IPS DF 6.9 (cell line): ENCODE results near the gene IFT27.

Source experiments
- DNase-seq: peaks from one replicate; pipeline ENCODE4 v3.0.0-alpha.2; 2013; ENCODE audit warnings: low read depth, low spot score
- H3K27ac ChIP-seq: one replicate; pipeline ENCODE4 v1.5.1; 2013; ENCODE audit warnings: low read length, control low read depth
- H3K27me3 ChIP-seq: 2 replicates; pipeline ENCODE4 v1.6.1; 2013; ENCODE audit warnings: mild to moderate bottlenecking, low read length; ENCODE audit not compliant: control insufficient read depth, insufficient read depth
- H3K36me3 ChIP-seq: 2 replicates; pipeline ENCODE4 v1.6.1; 2013; ENCODE audit warnings: low read length; ENCODE audit not compliant: control insufficient read depth, insufficient read depth
- H3K4me1 ChIP-seq: 2 replicates; pipeline ENCODE4 v1.6.1; 2013; ENCODE audit warnings: low read length; ENCODE audit not compliant: control insufficient read depth, insufficient read depth
- H3K4me3 ChIP-seq: 2 replicates; pipeline ENCODE4 v1.5.1; 2013; ENCODE audit warnings: mild to moderate bottlenecking, low read length
- H3K9me3 ChIP-seq: 2 replicates; pipeline ENCODE4 v1.6.1; 2013; ENCODE audit warnings: low read length, inconsistent platforms; ENCODE audit not compliant: control insufficient read depth, insufficient read depth
- WGBS: extraction: QIAGEN DNeasy Blood & Tissue Kit; methylation state at CpG from one replicate; pipeline ENCODE4 v1.1.7; 2013; ENCODE audit warnings: mixed read lengths, missing lambda C conversion rate; ENCODE audit not compliant: insufficient read length, insufficient coverage; 5-methylcytosine and 5-hydroxymethylcytosine counted together

Gene IFT27

GRCh38 chr22:36775964-36776669 lies at the start of gene IFT27:
Gene IFT27 (minus strand): TSS chr22:36776119. CDS start chr22:36775707, 412 bp downstream.
- no CpG with 5 or more reads among the region's 43 CpGs for WGBS

GRCh38 chr22:36824655-36825054 lies 48.7 kb upstream of the IFT27 start:
- Histone ChIP-seq H3K36me3 (no peaks in the 10 kb centered on the region), H3K9me3 (no peaks in the 10 kb centered on the region), H3K27me3 (no peaks in the 10 kb centered on the region), H3K4me3 (no peak overlapping the region), H3K27ac (no peak overlapping the region), H3K4me1 (peaks cover 2% of the 10 kb centered on the region)
- DNase-seq = no peak
- no CpG with 5 or more reads among the region's 2 CpGs for WGBS

More at GRCh38 chr22:36775964-36776669, at the start of gene IFT27:
- no peak within 1 kb of the TSS for H3K27ac ChIP-seq
- peaks cover 3% of the 10 kb centered on the region; the same call in 1 of the 2 replicates for H3K4me1 ChIP-seq
- no peaks in the 10 kb centered on the region; the same call in 1 of the 2 replicates for H3K27me3 ChIP-seq
- H3K36me3 ChIP-seq = no peaks in the 10 kb centered on the region
- H3K4me3 ChIP-seq = peak within 1 kb of the TSS; percentile 99
- peak; percentile 99 for DNase-seq
- no peaks in the 10 kb centered on the region; the same call in 1 of the 2 replicates for H3K9me3 ChIP-seq

GRCh38 chr22:36823186-36823839 lies 47.4 kb upstream of the IFT27 start:
- Histone ChIP-seq H3K9me3 (no peaks in the 10 kb centered on the region), H3K4me1 (no peaks in the 10 kb centered on the region; the same call in 1 of the 2 replicates), H3K36me3 (no peaks in the 10 kb centered on the region), H3K4me3 (no peak overlapping the region), H3K27me3 (no peaks in the 10 kb centered on the region; the same call in 1 of the 2 replicates), H3K27ac (no peak overlapping the region)
- no CpG with 5 or more reads among the region's 17 CpGs for WGBS
- no peak for DNase-seq

GRCh38 chr22:36822581-36822980 lies 46.7 kb upstream of the IFT27 start:
- peaks cover 3% of the 10 kb centered on the region; the same call in 1 of the 2 replicates for H3K27me3 ChIP-seq
- no peak overlapping the region for H3K4me3 ChIP-seq
- WGBS = no CpG with 5 or more reads among the region's 6 CpGs

GRCh38 chr22:36819112-36819511 lies 43.2 kb upstream of the IFT27 start:
- Histone ChIP-seq H3K4me1 (peaks cover 3% of the 10 kb centered on the region; the same call in 1 of the 2 replicates), H3K27ac (no peak overlapping the region), H3K27me3 (peaks cover 20% of the 10 kb centered on the region), H3K9me3 (no peaks in the 10 kb centered on the region), H3K4me3 (no peak overlapping the region), H3K36me3 (no peaks in the 10 kb centered on the region)
- no CpG with 5 or more reads among the region's 9 CpGs for WGBS
- DNase-seq = no peak

More at GRCh38 chr22:36822581-36822980, 46.7 kb upstream of the IFT27 start:
- H3K27ac ChIP-seq = no peak overlapping the region
- H3K36me3 ChIP-seq = no peaks in the 10 kb centered on the region
- no peaks in the 10 kb centered on the region; the same call in 1 of the 2 replicates for H3K4me1 ChIP-seq
- no peaks in the 10 kb centered on the region for H3K9me3 ChIP-seq
- no peak for DNase-seq

GRCh38 chr22:36818010-36818642 lies 42.2 kb upstream of the IFT27 start:
- H3K9me3 ChIP-seq = no peaks in the 10 kb centered on the region
- no peak overlapping the region for H3K27ac ChIP-seq
- WGBS = no CpG with 5 or more reads among the region's 6 CpGs
- H3K27me3 ChIP-seq = peaks cover 20% of the 10 kb centered on the region
- H3K4me1 ChIP-seq = peaks cover 3% of the 10 kb centered on the region; the same call in 1 of the 2 replicates
- H3K36me3 ChIP-seq = no peaks in the 10 kb centered on the region
- no peak for DNase-seq
- H3K4me3 ChIP-seq = no peak overlapping the region

GRCh38 chr22:36817525-36817848 lies 41.6 kb upstream of the IFT27 start:
- peaks cover 20% of the 10 kb centered on the region for H3K27me3 ChIP-seq
- WGBS = no CpG with 5 or more reads among the region's 5 CpGs
- H3K27ac ChIP-seq = no peak overlapping the region
- no peaks in the 10 kb centered on the region for H3K9me3 ChIP-seq
- no peak for DNase-seq
- H3K36me3 ChIP-seq = no peaks in the 10 kb centered on the region
- no peak overlapping the region for H3K4me3 ChIP-seq
- peaks cover 3% of the 10 kb centered on the region; the same call in 1 of the 2 replicates for H3K4me1 ChIP-seq

- no peak for DNase-seq
- Histone ChIP-seq H3K4me3 (peak within 1 kb of the TSS; percentile 30; the same call in 1 of the 2 replicates), H3K4me1 (peaks cover 3% of the 10 kb centered on the region; the same call in 1 of the 2 replicates), H3K9me3 (no peaks in the 10 kb centered on the region), H3K27ac (no peak within 1 kb of the TSS), H3K36me3 (no peaks in the 10 kb centered on the region), H3K27me3 (peaks cover 20% of the 10 kb centered on the region)
- no CpG with 5 or more reads among the region's 75 CpGs for WGBS
Measured at GRCh38 chr22:36816636-36817524, 41.0 kb upstream of the IFT27 start, which contains the start of gene PVALB. Gene PVALB (minus strand): TSS chr22:36817035. CDS start chr22:36817005, 30 bp downstream.

- no CpG with 5 or more reads among the region's 12 CpGs for WGBS
- peaks cover 20% of the 10 kb centered on the region for H3K27me3 ChIP-seq
- no peaks in the 10 kb centered on the region for H3K36me3 ChIP-seq
- H3K4me1 ChIP-seq = peaks cover 3% of the 10 kb centered on the region; the same call in 1 of the 2 replicates
- DNase-seq = no peak
- no peaks in the 10 kb centered on the region for H3K9me3 ChIP-seq
- H3K27ac ChIP-seq = no peak overlapping the region
- H3K4me3 ChIP-seq = peak overlapping the region; percentile 30; the same call in 1 of the 2 replicates
Measured at GRCh38 chr22:36816339-36816635, 40.4 kb upstream of the IFT27 start.
